Natural killer cell (primary cell): Measurements from ENCODE around the gene ENDOV. TPM values are rescaled to one million over a fixed set of nuclear protein-coding genes. Genes with fewer than 3 reads are reported as not detected.

Experiments used
- ATAC-seq, 3 donors: fragments of 150-1000 bp in 2 of 3; fragments of 200-7000 bp in 1 of 3; cut with Tn5 transposase; 1 replicate in 1 of 3; 2 replicates in 2 of 3; pipeline ENCODE4 v1.10.0; 2021; ENCODE audit warnings: mild to moderate bottlenecking in 2 of 3, moderate library complexity in 2 of 3
- DNase-seq, 2 donors: peaks; one replicate each; pipeline versions ENCODE4 v3.0.0 to v3.0.0-alpha.2; 2013 to 2021; ENCODE audit warnings: mixed read lengths in 1 of 2
- H3K27ac ChIP-seq: one replicate; pipeline ENCODE4 v1.5.1; 2013; ENCODE audit warnings: mild to moderate bottlenecking, low read length
- H3K27me3 ChIP-seq: one replicate; pipeline ENCODE4 v1.6.1; 2013; ENCODE audit warnings: low read length; ENCODE audit not compliant: control insufficient read depth, insufficient read depth
- H3K36me3 ChIP-seq: one replicate; pipeline ENCODE4 v1.6.1; 2013; ENCODE audit warnings: low read length; ENCODE audit not compliant: control insufficient read depth, insufficient read depth
- H3K4me1 ChIP-seq: one replicate; pipeline ENCODE4 v1.6.1; 2013; ENCODE audit warnings: low read length; ENCODE audit not compliant: control insufficient read depth, insufficient read depth
- H3K4me3 ChIP-seq: one replicate; pipeline ENCODE4 v1.5.1; 2013; ENCODE audit warnings: low read length
- H3K9me3 ChIP-seq: one replicate; pipeline ENCODE4 v1.6.1; 2013; ENCODE audit warnings: low read length; ENCODE audit not compliant: control insufficient read depth, insufficient read depth
- H3K27ac Mint-ChIP-seq, 2 donors: one replicate each; pipeline ENCODE4 v1.8.0; 2022; ENCODE audit warnings: mild to moderate bottlenecking in 2 of 2, mixed read lengths in 2 of 2, moderate library complexity in 1 of 2
- H3K27me3 Mint-ChIP-seq, 2 donors: one replicate each; pipeline ENCODE4 v1.8.0; 2022; ENCODE audit warnings: low read depth in 2 of 2, mixed read lengths in 2 of 2
- H3K36me3 Mint-ChIP-seq: one replicate; pipeline ENCODE4 v1.8.0; 2022; ENCODE audit warnings: mixed read lengths
- H3K4me1 Mint-ChIP-seq, 2 donors: one replicate each; pipeline ENCODE4 v1.8.0; 2022; ENCODE audit warnings: mixed read lengths in 2 of 2
- H3K4me3 Mint-ChIP-seq: one replicate; pipeline ENCODE4 v1.8.0; 2022; ENCODE audit warnings: mild to moderate bottlenecking, moderate library complexity, mixed read lengths
- H3K9me3 Mint-ChIP-seq, 2 donors: one replicate each; pipeline ENCODE4 v1.8.0; 2022; ENCODE audit warnings: mixed read lengths in 2 of 2
- CTCF ChIP-seq: fragments of 200-600 bp; IDR thresholded peaks from one replicate; pipeline ENCODE4 v1.8.0; 2022; ENCODE audit warnings: antibody characterized with exemption
- WGBS: methylation state at CpG from one replicate; pipeline ENCODE4 v1.1.7; 2013; ENCODE audit warnings: missing lambda C conversion rate; ENCODE audit not compliant: insufficient coverage; 5-methylcytosine and 5-hydroxymethylcytosine counted together
- intact Hi-C: fragments of 100-400 bp; cut with micrococcal nuclease; formaldehyde crosslinking; loops from one replicate; pipeline ENCODE4 v1.14.2; 2022
- total RNA-seq, 4 donors: library from RNA; stranded (reverse); fragments of 120-200 nt in 1 of 4; gene quantifications; one replicate each; pipeline versions ENCODE4 v1.2.3 to v1.2.4, GENCODE V29; 2013 to 2022

The ENDOV gene
- 10 to 100 TPM; 17.7 to 24.9 (median 18.8) TPM for total RNA-seq
- 9.0 TPM for total RNA-seq (2013)

- TF ChIP-seq CTCF: no peak
- Histone ChIP-seq H3K4me3 (peak within 1 kb of the TSS; percentile 91), H3K27ac (peak within 1 kb of the TSS; percentile 72), H3K9me3 (no peaks in the 10 kb centered on the region), H3K36me3 (no peaks in the 10 kb centered on the region), H3K4me1 (peaks cover 19% of the 10 kb centered on the region), H3K27me3 (no peaks in the 10 kb centered on the region)
- Mint-ChIP-seq H3K4me1 (peaks cover 14 to 37% of the 10 kb centered on the region in 2 donors), H3K27me3 (peaks cover 0 to 4% of the 10 kb centered on the region in 2 donors), H3K36me3 (no peaks in the 10 kb centered on the region), H3K27ac (peak within 1 kb of the TSS; percentile 78 to 84), H3K4me3 (peak within 1 kb of the TSS; percentile 92), H3K9me3 (no peaks in the 10 kb centered on the region)
- ATAC-seq (peak; percentile 86 to 94 (median 89)), DNase-seq (peak; percentile 89 to 99)
- intact Hi-C loops: no loop called here
- WGBS: under 1% methylated on average over 97 of the region's 97 CpGs
These were observed at the start of gene ENDOV for GRCh38 chr17:80414803-80415625. Gene ENDOV (plus strand): TSS chr17:80415167. CDS start chr17:80415195, 28 bp downstream.

GRCh38 chr17:80365983-80366382, 49.0 kb upstream of the ENDOV start:
- 93% methylated on average over 11 of the region's 11 CpGs for WGBS
- no peaks in the 10 kb centered on the region for H3K27me3 ChIP-seq
- H3K27ac Mint-ChIP-seq: no peak overlapping the region
- no peaks in the 10 kb centered on the region for H3K4me1 ChIP-seq
- no peak overlapping the region for H3K4me3 Mint-ChIP-seq
- H3K4me1 Mint-ChIP-seq: no peaks in the 10 kb centered on the region
- ATAC-seq (no peak), DNase-seq (no peak)
- intact Hi-C loops: no loop called here
- peaks cover 95% of the 10 kb centered on the region for H3K36me3 ChIP-seq
- no peaks in the 10 kb centered on the region for H3K9me3 Mint-ChIP-seq
- H3K27ac ChIP-seq: no peak overlapping the region
- H3K27me3 Mint-ChIP-seq: no peaks in the 10 kb centered on the region
- TF ChIP-seq CTCF: no peak
- no peak overlapping the region for H3K4me3 ChIP-seq
- no peaks in the 10 kb centered on the region for H3K9me3 ChIP-seq
- H3K36me3 Mint-ChIP-seq: peaks cover 20% of the 10 kb centered on the region

GRCh38 chr17:80367503-80367902, 47.5 kb upstream of the ENDOV start:
- DNase-seq (no peak), ATAC-seq (no peak)
- H3K4me3 ChIP-seq: no peak overlapping the region
- no peaks in the 10 kb centered on the region for H3K27me3 Mint-ChIP-seq
- H3K4me1 ChIP-seq: no peaks in the 10 kb centered on the region
- H3K9me3 ChIP-seq: no peaks in the 10 kb centered on the region
- no peak overlapping the region for H3K27ac ChIP-seq
- intact Hi-C loops: no loop called here
- no peaks in the 10 kb centered on the region for H3K27me3 ChIP-seq
- no peak for TF ChIP-seq CTCF
- no peaks in the 10 kb centered on the region for H3K9me3 Mint-ChIP-seq
- H3K36me3 Mint-ChIP-seq: peaks cover 8% of the 10 kb centered on the region
- WGBS: 95% methylated on average over 17 of the region's 17 CpGs
- H3K4me1 Mint-ChIP-seq: no peaks in the 10 kb centered on the region
- peaks cover 96% of the 10 kb centered on the region for H3K36me3 ChIP-seq
- no peak overlapping the region for H3K4me3 Mint-ChIP-seq
- peak overlapping the region; percentile 38 to 66 for H3K27ac Mint-ChIP-seq
